GM12878 (cell line): ENCODE measurements around the gene C11orf65. TPM values are rescaled to one million over a fixed set of nuclear protein-coding genes. Genes with fewer than 3 reads are reported as not detected.
"Not testable (repeated sequence)": the region's sequence is repeated elsewhere in the genome, so short reads cannot be mapped to it uniquely, and the experiment has no call there.

ENCODE experiments used
- ATAC-seq: fragments of 200-7000 bp; cut with Tn5 transposase; 3 replicates; pipeline ENCODE4 v1.9.1; 2020; ENCODE audit warnings: mild to moderate bottlenecking, moderate library complexity
- BruUV-seq: library from RNA; stranded (reverse); fragments of 400-500 nt; replicated peaks from 2 replicates; lab custom pipeline; 2021; lab: Mats Ljungman, UMichigan
- CTCF ChIA-PET: fragments of 300-600 bp; sonication (Branson Sonifier 250); formaldehyde crosslinking; extraction: SDS; loops from one replicate; lab custom pipeline; 2021; ENCODE audit warnings: inconsistent platforms; lab: Yijun Ruan, JAX
- POLR2A ChIA-PET: fragments of 350-600 bp; formaldehyde crosslinking; extraction: SDS; loops from one replicate; lab custom pipeline; 2021; ENCODE audit warnings: inconsistent platforms; lab: Charles Lee
- RAD21 ChIA-PET: fragments of 300-600 bp; sonication (Branson Sonifier 250); formaldehyde crosslinking; loops from one replicate; lab custom pipeline; 2023; ENCODE audit warnings: antibody characterized with exemption; ENCODE audit not compliant: unreplicated experiment; lab: Charles Lee
- SMC1A ChIA-PET: fragments of 300-600 bp; sonication (Branson Sonifier 250); formaldehyde crosslinking; loops from one replicate; lab custom pipeline; 2023; ENCODE audit not compliant: unreplicated experiment, uncharacterized antibody; lab: Charles Lee
- DNase-seq: peaks from one replicate; pipeline ENCODE4 v3.0.0-alpha.2; 2011; ENCODE audit warnings: low read depth, low spot score
- FAIRE-seq: peaks from 3 replicates; lab custom pipeline; 2011; peaks lifted over from hg19 to GRCh38; lab: Jason Lieb, UNC
- H2AFZ ChIP-seq: 2 replicates; pipeline ENCODE4 v1.6.0; 2011; ENCODE audit warnings: low read depth, low read length, control low read depth; ENCODE audit not compliant: control insufficient read depth
- H3K27ac ChIP-seq: 2 replicates; pipeline ENCODE4 v1.5.1; 2011; ENCODE audit warnings: control low read depth; ENCODE audit not compliant: control insufficient read depth, insufficient read depth
- H3K27me3 ChIP-seq, 2 experiments: replicated peaks in 1 of 2; 2 replicates each; pipeline versions ENCODE4 v1.6.0 to v1.6.1; 2011; ENCODE audit warnings: low read length in 1 of 2; ENCODE audit not compliant: control insufficient read depth in 2 of 2, insufficient read depth in 2 of 2
- H3K36me3 ChIP-seq, 2 experiments: 2 replicates each; pipeline ENCODE4 v1.5.1; 2011; ENCODE audit warnings: low read length in 1 of 2; ENCODE audit not compliant: control insufficient read depth in 2 of 2, insufficient read depth in 2 of 2
- H3K4me1 ChIP-seq: 2 replicates; pipeline ENCODE4 v1.6.1; 2011; ENCODE audit warnings: mild to moderate bottlenecking, low read length, moderate library complexity, mixed read lengths; ENCODE audit not compliant: control insufficient read depth, insufficient read depth
- H3K4me2 ChIP-seq: 2 replicates; pipeline ENCODE4 v1.6.0; 2011; ENCODE audit warnings: control low read depth; ENCODE audit not compliant: control insufficient read depth, insufficient read depth
- H3K4me3 ChIP-seq: fragments of 200-600 bp; sonication (generic); 2 replicates; pipeline ENCODE4 v1.5.1; 2016
- H3K79me2 ChIP-seq: 2 replicates; pipeline ENCODE4 v1.6.0; 2011; ENCODE audit warnings: low read length; ENCODE audit not compliant: control insufficient read depth, insufficient read depth
- H3K9ac ChIP-seq: 2 replicates; pipeline ENCODE4 v1.8.0; 2011; ENCODE audit warnings: low read length, control low read depth, mixed read lengths; ENCODE audit not compliant: control insufficient read depth, insufficient read depth
- H3K9me3 ChIP-seq: replicated peaks from 3 replicates; pipeline ENCODE4 v1.5.1; 2011; ENCODE audit warnings: mild to moderate bottlenecking, low read length; ENCODE audit not compliant: control insufficient read depth, insufficient read depth
- H4K20me1 ChIP-seq: 2 replicates; pipeline ENCODE4 v1.6.0; 2011; ENCODE audit not compliant: control insufficient read depth, insufficient read depth
- CREB1 ChIP-seq: IDR thresholded peaks from 2 replicates; pipeline ENCODE4 v1.6.1; 2012; ENCODE audit warnings: low read depth, mild to moderate bottlenecking, inconsistent platforms
- RAD21 ChIP-seq: IDR thresholded peaks from 2 replicates; pipeline ENCODE4 v1.6.1; 2011; ENCODE audit warnings: mild to moderate bottlenecking, low read depth, low read length, moderate library complexity; ENCODE audit not compliant: insufficient read depth
- SMARCA5 ChIP-seq: fragments of 450-650 bp; IDR thresholded peaks from 2 replicates; pipeline ENCODE4 v1.6.1; 2017; ENCODE audit warnings: mild to moderate bottlenecking
- SMC3 ChIP-seq: IDR thresholded peaks from 2 replicates; pipeline ENCODE4 v1.6.1; 2011; ENCODE audit warnings: low read length, improper control_type of control experiment, borderline replicate concordance
- WGBS: methylation state at CpG from one replicate; pipeline ENCODE4 v1.1.6; 2016; ENCODE audit warnings: low lambda C conversion rate; ENCODE audit not compliant: insufficient replicate concordance, insufficient coverage; ENCODE audit errors: missing lambda C conversion rate; 5-methylcytosine and 5-hydroxymethylcytosine counted together
- in situ Hi-C: fragments of 300-500 bp; cut with MboI; formaldehyde crosslinking; loops from 9 replicates; pipeline ENCODE4 v1.14.3; 2018; ENCODE audit warnings: mixed read lengths
- intact Hi-C: fragments of 100-400 bp; cut with micrococcal nuclease; formaldehyde crosslinking; loops from one replicate; pipeline ENCODE4 v1.14.2; 2022; ENCODE audit not compliant: unreplicated experiment
- polyA plus RNA-seq, 11 experiments: library from polyadenylated mRNA; depleted of rRNA in 4 of 11; unstranded in 6 of 11; stranded (reverse) in 5 of 11; fragments of >200 nt; fragmentation: Nextera tagmentation in 4 of 11; fragmentation: Illumina TruSeq in 1 of 11; extraction: Ambion mirVana in 4 of 11; extraction: Trizol in 1 of 11; gene quantifications; 1 replicate in 1 of 11; 2 replicates in 10 of 11; pipeline versions ENCODE4 v1.2.1 to v1.2.3, GENCODE V29; 2011 to 2016; ENCODE audit warnings: inconsistent platforms in 2 of 11, missing spikeins in 2 of 11, low read depth in 1 of 11
- total RNA-seq, 4 experiments: library from RNA; depleted of rRNA in 3 of 4; stranded (reverse); fragments of >200 nt in 3 of 4; fragmentation: Illumina TruSeq in 1 of 4; extraction: Trizol in 1 of 4; gene quantifications; 2 replicates each; pipeline versions ENCODE4 v1.2.1 to v1.2.3, GENCODE V29; 2013 to 2021
- TF ChIP-seq, protein P1 (sequence below), 3 experiments: IDR thresholded peaks in 2 of 3; conservative IDR thresholded peaks in 1 of 3; 2 replicates each; pipeline ENCODE4 v1.5.1; 2011; ENCODE audit warnings: low read depth in 3 of 3, low read length in 3 of 3, mild to moderate bottlenecking in 3 of 3, control low read depth in 2 of 3, moderate library complexity in 2 of 3, inconsistent platforms in 1 of 3, mixed read lengths in 1 of 3; ENCODE audit not compliant: control insufficient read depth in 2 of 3, insufficient read depth in 1 of 3; ENCODE audit errors: extremely low read depth in 1 of 3

Gene C11orf65
- total and polyA plus RNA-seq, 10 of the 15 experiments (the other 5 are each of a cell fraction or from before 2014, with no cell fraction given), result 0.71 to 2.0 (median 1.2) TPM

DNA sequence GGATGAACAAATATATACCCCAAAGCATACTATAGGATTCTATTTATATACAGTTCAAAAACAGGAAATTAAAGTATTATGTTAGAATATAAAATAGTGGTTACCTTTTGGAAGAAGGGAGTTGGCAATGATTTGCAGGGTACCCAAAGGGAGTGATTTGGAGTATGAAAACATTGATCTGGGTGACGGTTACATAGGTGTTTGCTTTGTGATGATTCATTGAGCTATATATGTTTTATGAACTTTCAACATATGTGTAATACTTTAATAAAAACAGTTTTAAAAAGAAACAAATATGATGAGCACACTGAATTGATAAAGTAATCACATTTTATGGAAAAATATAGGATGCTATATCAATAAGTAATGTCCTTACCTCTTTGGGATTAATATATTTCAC is 36.0 kb downstream of the C11orf65 start:
- 46% methylated on average over 1 of the region's 1 CpG for WGBS
- no peaks in the 10 kb centered on the region; the same call in 2 of the 3 replicates for H3K9me3 ChIP-seq
- no peak overlapping the region for H3K4me3 ChIP-seq
- SMC1A ChIA-PET, result no interaction called here
- no peaks in the 10 kb centered on the region for H3K36me3 ChIP-seq
- POLR2A ChIA-PET, result no interaction called here
- no peak overlapping the region for H3K27ac ChIP-seq
- intact Hi-C loops (no loop called here), in situ Hi-C loops (no loop called here)
- TF ChIP-seq CREB1, result no peak
- H3K9ac ChIP-seq, result no peak overlapping the region
- ATAC-seq, result no peak
- no peak overlapping the region for H2AFZ ChIP-seq
- H3K4me2 ChIP-seq, result no peak overlapping the region
- CTCF ChIA-PET, result interaction anchor here (0.9 to 1.3 kb wide), 2 partner anchors 13 to 215 kb away, joined by 4 to 5 read pairs; no protein-coding TSS in a partner anchor
- no peak for FAIRE-seq
- no peaks in the 10 kb centered on the region for H4K20me1 ChIP-seq
- no TSS peak for BruUV-seq
- RAD21 ChIA-PET, result no interaction called here
- no peak for DNase-seq
- H3K79me2 ChIP-seq, result no peaks in the 10 kb centered on the region
- H3K4me1 ChIP-seq, result no peaks in the 10 kb centered on the region; the same call in 1 of the 2 replicates
- H3K27me3 ChIP-seq, result no peaks in the 10 kb centered on the region

DNA sequence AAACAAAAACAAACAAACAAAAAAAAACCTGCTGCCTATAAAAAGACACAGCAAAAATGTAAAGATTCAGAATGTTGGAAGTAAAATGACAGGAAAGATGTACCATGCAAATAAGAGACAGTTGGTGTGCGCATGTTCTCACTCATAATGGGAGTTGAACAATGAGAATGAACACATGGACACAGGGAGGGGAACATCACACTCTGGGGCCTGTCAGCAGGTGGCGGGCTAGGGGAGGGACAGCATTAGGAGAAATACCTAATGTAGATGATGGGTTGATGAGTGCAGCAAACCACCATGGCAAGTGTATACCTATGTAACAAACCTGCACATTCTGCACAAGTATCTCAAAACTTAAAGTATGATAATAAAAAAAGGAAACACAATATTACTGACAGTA is 49.8 kb downstream of the C11orf65 start:
- SMC1A ChIA-PET, result interaction anchor here (1.2 to 3.8 kb wide), 2 partner anchors 224 to 232 kb away, joined by 3 to 82 read pairs; no protein-coding TSS in a partner anchor
- CTCF ChIA-PET, result interaction anchor here (0.6 to 6.2 kb wide), 7 partner anchors 11 to 322 kb away, joined by 3 to 93 read pairs (median 5); partner anchors contain the start of gene DDX10

More for the DNA sequence above, 49.8 kb downstream of the C11orf65 start:
- 0% methylated on average over 2 of the region's 2 CpGs for WGBS
- H3K27me3 ChIP-seq, H2AFZ ChIP-seq, H3K4me1 ChIP-seq, FAIRE-seq, H3K4me2 ChIP-seq, H3K79me2 ChIP-seq, H3K27ac ChIP-seq, H4K20me1 ChIP-seq, H3K9ac ChIP-seq, H3K9me3 ChIP-seq, H3K4me3 ChIP-seq, POLR2A ChIA-PET, DNase-seq, in situ Hi-C loops, BruUV-seq, H3K36me3 ChIP-seq: not testable (repeated sequence)
- RAD21 ChIA-PET, result interaction anchor here (1.0 to 2.7 kb wide), 2 partner anchors 224 to 230 kb away, joined by 5 to 26 read pairs; no protein-coding TSS in a partner anchor
- intact Hi-C loops, result loop anchor here (1.0 kb wide), 1 partner anchor 231 kb away; no protein-coding TSS in a partner anchor
- TF ChIP-seq SMC3 (peak; percentile 54; the same call in 1 of the 2 replicates), SMARCA5 (0 out of 2 replicates have a peak, but pooled peaks have one; percentile 34), RAD21 (peak; percentile 49; the same call in 1 of the 2 replicates)
- TF ChIP-seq, protein P1, sequence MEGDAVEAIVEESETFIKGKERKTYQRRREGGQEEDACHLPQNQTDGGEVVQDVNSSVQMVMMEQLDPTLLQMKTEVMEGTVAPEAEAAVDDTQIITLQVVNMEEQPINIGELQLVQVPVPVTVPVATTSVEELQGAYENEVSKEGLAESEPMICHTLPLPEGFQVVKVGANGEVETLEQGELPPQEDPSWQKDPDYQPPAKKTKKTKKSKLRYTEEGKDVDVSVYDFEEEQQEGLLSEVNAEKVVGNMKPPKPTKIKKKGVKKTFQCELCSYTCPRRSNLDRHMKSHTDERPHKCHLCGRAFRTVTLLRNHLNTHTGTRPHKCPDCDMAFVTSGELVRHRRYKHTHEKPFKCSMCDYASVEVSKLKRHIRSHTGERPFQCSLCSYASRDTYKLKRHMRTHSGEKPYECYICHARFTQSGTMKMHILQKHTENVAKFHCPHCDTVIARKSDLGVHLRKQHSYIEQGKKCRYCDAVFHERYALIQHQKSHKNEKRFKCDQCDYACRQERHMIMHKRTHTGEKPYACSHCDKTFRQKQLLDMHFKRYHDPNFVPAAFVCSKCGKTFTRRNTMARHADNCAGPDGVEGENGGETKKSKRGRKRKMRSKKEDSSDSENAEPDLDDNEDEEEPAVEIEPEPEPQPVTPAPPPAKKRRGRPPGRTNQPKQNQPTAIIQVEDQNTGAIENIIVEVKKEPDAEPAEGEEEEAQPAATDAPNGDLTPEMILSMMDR (IDR thresholded peaks at IDR 0.05 in 2 of 3, conservative IDR thresholded peaks at IDR 0.05 in 1 of 3; ENCODE audit: control insufficient read depth in 2 of 3, extremely low read depth in 1 of 3, insufficient read depth in 1 of 3, low read depth in 3 of 3, low read length in 3 of 3), result peak; percentile 46 to 50 (median 50); a peak in 5 of 6 replicates
- ATAC-seq, result peak; percentile 71
